Activated naive CD4-positive, alpha-beta T cell treated with anti-CD3 and anti-CD28 coated beads, Interleukin-2, amount 50 U/mL, for 24 hours (primary cell): ENCODE results near the gene ZNHIT2.

Experiments
- H3K27ac Mint-ChIP-seq: one replicate; pipeline ENCODE4 v1.8.0; 2021; ENCODE audit warnings: mild to moderate bottlenecking, mixed read lengths
- H3K27me3 Mint-ChIP-seq: one replicate; pipeline ENCODE4 v1.8.0; 2021; ENCODE audit warnings: mixed read lengths
- H3K36me3 Mint-ChIP-seq: one replicate; pipeline ENCODE4 v1.8.0; 2021; ENCODE audit warnings: mixed read lengths
- H3K4me1 Mint-ChIP-seq: one replicate; pipeline ENCODE4 v1.8.0; 2021; ENCODE audit warnings: mixed read lengths
- H3K4me3 Mint-ChIP-seq: one replicate; pipeline ENCODE4 v1.8.0; 2021; ENCODE audit warnings: mild to moderate bottlenecking, mixed read lengths
- H3K9me3 Mint-ChIP-seq: one replicate; pipeline ENCODE4 v1.8.0; 2021; ENCODE audit warnings: mixed read lengths

ZNHIT2 gene

GRCh38 chr11:65103476-65103875 lies 14.0 kb downstream of the ZNHIT2 start:
- Mint-ChIP-seq H3K27me3 (no peaks in the 10 kb centered on the region), H3K4me3 (no peak overlapping the region), H3K4me1 (peaks cover 26% of the 10 kb centered on the region), H3K36me3 (peaks cover 2% of the 10 kb centered on the region), H3K27ac (no peak overlapping the region), H3K9me3 (no peaks in the 10 kb centered on the region)

- Mint-ChIP-seq H3K36me3 (peaks cover 2% of the 10 kb centered on the region), H3K27me3 (no peaks in the 10 kb centered on the region), H3K4me3 (no peak overlapping the region), H3K4me1 (peaks cover 31% of the 10 kb centered on the region), H3K27ac (no peak overlapping the region), H3K9me3 (no peaks in the 10 kb centered on the region)
These were observed 15.1 kb downstream of the ZNHIT2 start for GRCh38 chr11:65102142-65103095.

- no peak overlapping the region for H3K27ac Mint-ChIP-seq
- no peaks in the 10 kb centered on the region for H3K27me3 Mint-ChIP-seq
- H3K4me3 Mint-ChIP-seq: no peak overlapping the region
- no peaks in the 10 kb centered on the region for H3K9me3 Mint-ChIP-seq
- peaks cover 29% of the 10 kb centered on the region for H3K4me1 Mint-ChIP-seq
- no peaks in the 10 kb centered on the region for H3K36me3 Mint-ChIP-seq
These were observed 16.7 kb downstream of the ZNHIT2 start for GRCh38 chr11:65100674-65101350.

GRCh38 chr11:65096926-65097325 lies 20.6 kb downstream of the ZNHIT2 start:
- Mint-ChIP-seq H3K9me3 (no peaks in the 10 kb centered on the region), H3K27ac (no peak overlapping the region), H3K27me3 (no peaks in the 10 kb centered on the region), H3K4me3 (peak overlapping the region; percentile 90), H3K36me3 (no peaks in the 10 kb centered on the region), H3K4me1 (peaks cover 14% of the 10 kb centered on the region)

- H3K36me3 Mint-ChIP-seq: no peaks in the 10 kb centered on the region
- H3K27ac Mint-ChIP-seq: peak within 1 kb of the TSS; percentile 94
- no peaks in the 10 kb centered on the region for H3K27me3 Mint-ChIP-seq
- H3K4me3 Mint-ChIP-seq: peak within 1 kb of the TSS; percentile 90
- H3K9me3 Mint-ChIP-seq: no peaks in the 10 kb centered on the region
- H3K4me1 Mint-ChIP-seq: peaks cover 14% of the 10 kb centered on the region
These were observed 21.3 kb downstream of the ZNHIT2 start, which contains the start of gene VPS51 for GRCh38 chr11:65095974-65096806. VPS51 (plus strand) TSS chr11:65096214; CDS start chr11:65096251, 37 bp downstream.

- H3K27me3 Mint-ChIP-seq: no peaks in the 10 kb centered on the region
- H3K4me3 Mint-ChIP-seq: peak overlapping the region; percentile 90
- peaks cover 14% of the 10 kb centered on the region for H3K4me1 Mint-ChIP-seq
- no peaks in the 10 kb centered on the region for H3K9me3 Mint-ChIP-seq
- H3K36me3 Mint-ChIP-seq: no peaks in the 10 kb centered on the region
- peak overlapping the region; percentile 93 for H3K27ac Mint-ChIP-seq
These were observed 22.1 kb downstream of the ZNHIT2 start for GRCh38 chr11:65095427-65095826.

GRCh38 chr11:65090628-65091027 lies 26.9 kb downstream of the ZNHIT2 start:
- H3K27ac Mint-ChIP-seq: no peak overlapping the region
- H3K36me3 Mint-ChIP-seq: peaks cover 4% of the 10 kb centered on the region
- H3K4me3 Mint-ChIP-seq: no peak overlapping the region
- no peaks in the 10 kb centered on the region for H3K9me3 Mint-ChIP-seq
- H3K27me3 Mint-ChIP-seq: no peaks in the 10 kb centered on the region
- H3K4me1 Mint-ChIP-seq: peaks cover 4% of the 10 kb centered on the region

GRCh38 chr11:65089621-65090020 lies 27.9 kb downstream of the ZNHIT2 start:
- H3K9me3 Mint-ChIP-seq: no peaks in the 10 kb centered on the region
- H3K4me1 Mint-ChIP-seq: peaks cover 8% of the 10 kb centered on the region
- no peaks in the 10 kb centered on the region for H3K27me3 Mint-ChIP-seq
- H3K27ac Mint-ChIP-seq: no peak overlapping the region
- peaks cover 4% of the 10 kb centered on the region for H3K36me3 Mint-ChIP-seq
- H3K4me3 Mint-ChIP-seq: no peak overlapping the region

GRCh38 chr11:65087827-65088226 lies 29.7 kb downstream of the ZNHIT2 start:
- H3K4me1 Mint-ChIP-seq: peaks cover 15% of the 10 kb centered on the region
- H3K27ac Mint-ChIP-seq: no peak overlapping the region
- no peak overlapping the region for H3K4me3 Mint-ChIP-seq
- H3K9me3 Mint-ChIP-seq: no peaks in the 10 kb centered on the region
- no peaks in the 10 kb centered on the region for H3K27me3 Mint-ChIP-seq
- H3K36me3 Mint-ChIP-seq: peaks cover 4% of the 10 kb centered on the region

GRCh38 chr11:65087216-65087615 lies 30.3 kb downstream of the ZNHIT2 start:
- H3K4me1 Mint-ChIP-seq: peaks cover 15% of the 10 kb centered on the region
- no peaks in the 10 kb centered on the region for H3K9me3 Mint-ChIP-seq
- H3K36me3 Mint-ChIP-seq: peaks cover 4% of the 10 kb centered on the region
- H3K27ac Mint-ChIP-seq: no peak overlapping the region
- no peak overlapping the region for H3K4me3 Mint-ChIP-seq
- H3K27me3 Mint-ChIP-seq: no peaks in the 10 kb centered on the region

- Mint-ChIP-seq H3K27ac (peak overlapping the region; percentile 51), H3K9me3 (no peaks in the 10 kb centered on the region), H3K4me3 (no peak overlapping the region), H3K36me3 (peaks cover 4% of the 10 kb centered on the region), H3K4me1 (peaks cover 15% of the 10 kb centered on the region), H3K27me3 (no peaks in the 10 kb centered on the region)
These were observed 30.7 kb downstream of the ZNHIT2 start for GRCh38 chr11:65086809-65087208.

GRCh38 chr11:65085446-65085845 lies 32.1 kb downstream of the ZNHIT2 start:
- Mint-ChIP-seq H3K36me3 (peaks cover 4% of the 10 kb centered on the region), H3K4me3 (peak overlapping the region; percentile 95), H3K27ac (peak overlapping the region; percentile 3), H3K9me3 (no peaks in the 10 kb centered on the region), H3K27me3 (no peaks in the 10 kb centered on the region), H3K4me1 (peaks cover 15% of the 10 kb centered on the region)

GRCh38 chr11:65084598-65085375 lies 32.7 kb downstream of the ZNHIT2 start:
- peaks cover 15% of the 10 kb centered on the region for H3K4me1 Mint-ChIP-seq
- H3K27me3 Mint-ChIP-seq: no peaks in the 10 kb centered on the region
- H3K4me3 Mint-ChIP-seq: peak overlapping the region; percentile 95
- H3K36me3 Mint-ChIP-seq: peaks cover 4% of the 10 kb centered on the region
- H3K9me3 Mint-ChIP-seq: no peaks in the 10 kb centered on the region
- peak overlapping the region; percentile 98 for H3K27ac Mint-ChIP-seq

GRCh38 chr11:65083834-65084597 lies 33.5 kb downstream of the ZNHIT2 start, which contains the start of the genes CDCA5 and ZFPL1:
CDCA5 (minus strand) TSS chr11:65084040; CDS start chr11:65083978, 62 bp downstream.
ZFPL1 (plus strand) TSS chr11:65084222; CDS start chr11:65084699, 477 bp downstream.
- no peaks in the 10 kb centered on the region for H3K9me3 Mint-ChIP-seq
- peak within 1 kb of the TSS; percentile 95 for H3K4me3 Mint-ChIP-seq
- peak within 1 kb of the TSS; percentile 98 for H3K27ac Mint-ChIP-seq
- peaks cover 15% of the 10 kb centered on the region for H3K4me1 Mint-ChIP-seq
- no peaks in the 10 kb centered on the region for H3K27me3 Mint-ChIP-seq
- peaks cover 4% of the 10 kb centered on the region for H3K36me3 Mint-ChIP-seq
